Epithelial cell of proximal tubule (primary cell): ENCODE results near the gene SLC16A8. TPM values are rescaled to one million over a fixed set of nuclear protein-coding genes. Genes with fewer than 3 reads are reported as not detected.
"Not testable (repeated sequence)": the region's sequence is repeated elsewhere in the genome, so short reads cannot be mapped to it uniquely, and the experiment has no call there.

Experiments used
- DNase-seq: peaks from one replicate; pipeline ENCODE4 v3.0.0-alpha.2; 2011; ENCODE audit warnings: low read depth
- H3K4me3 ChIP-seq: 2 replicates; pipeline ENCODE4 v1.5.1; 2011; ENCODE audit warnings: low read depth, mild to moderate bottlenecking, low read length
- total RNA-seq: library from RNA; depleted of rRNA; stranded (reverse); fragments of >200 nt; gene quantifications from 2 replicates; pipeline ENCODE4 v1.2.3, GENCODE V29; 2015
- TF ChIP-seq, protein P1 (sequence below): conservative IDR thresholded peaks from 2 replicates; pipeline ENCODE4 v1.5.1; 2012; ENCODE audit warnings: low read depth, mild to moderate bottlenecking, low read length

SLC16A8 gene
- total RNA-seq, 1 donor from 2014 or later = 0.06 TPM

DNA sequence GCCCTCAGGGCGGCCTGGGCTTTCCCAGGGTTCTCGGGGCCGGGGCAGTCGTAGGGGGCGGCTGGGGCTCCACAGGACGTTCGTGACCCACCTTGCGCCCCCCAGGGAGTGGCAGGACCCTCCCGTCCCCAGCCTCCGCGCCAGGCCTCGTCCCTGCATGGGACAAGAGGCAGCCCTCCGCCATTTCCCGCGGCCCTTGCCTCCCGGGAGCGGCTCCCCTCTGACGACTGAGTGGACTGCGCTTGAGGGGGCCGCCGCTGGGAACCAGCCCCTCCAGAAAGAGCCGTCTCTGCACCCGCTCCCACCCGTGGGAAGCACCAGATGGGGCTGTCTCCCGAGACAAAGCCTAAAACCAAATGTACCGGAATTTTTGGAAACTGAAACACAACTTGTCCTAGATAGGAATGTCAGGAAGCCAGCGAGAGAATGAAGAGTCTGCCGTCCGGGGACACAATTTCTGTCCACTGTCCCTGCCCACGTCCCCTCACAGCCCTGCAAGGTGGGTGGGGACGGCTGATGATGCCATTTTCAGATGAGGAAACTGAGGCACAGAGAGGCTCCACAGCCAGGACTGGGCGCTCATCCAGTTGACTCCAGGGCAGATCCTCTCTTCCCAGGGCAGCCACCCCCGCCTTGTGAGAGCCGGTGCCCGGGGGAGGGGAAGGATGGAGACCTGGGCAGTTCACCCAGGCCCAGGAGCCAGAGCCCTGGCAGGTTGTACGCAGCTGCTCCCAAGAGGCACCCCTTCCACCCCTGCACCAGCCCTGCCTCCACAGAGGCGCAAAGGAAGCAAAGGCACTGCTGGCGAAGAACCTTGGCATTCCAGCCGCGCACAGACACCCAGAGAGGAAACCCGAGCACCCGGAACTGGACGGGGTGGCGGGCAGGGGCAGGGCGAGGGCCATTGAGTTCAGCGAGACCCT is 44.8 kb downstream of the SLC16A8 start:
- no peak overlapping the region for H3K4me3 ChIP-seq
- no peak for DNase-seq
- TF ChIP-seq, protein P1, sequence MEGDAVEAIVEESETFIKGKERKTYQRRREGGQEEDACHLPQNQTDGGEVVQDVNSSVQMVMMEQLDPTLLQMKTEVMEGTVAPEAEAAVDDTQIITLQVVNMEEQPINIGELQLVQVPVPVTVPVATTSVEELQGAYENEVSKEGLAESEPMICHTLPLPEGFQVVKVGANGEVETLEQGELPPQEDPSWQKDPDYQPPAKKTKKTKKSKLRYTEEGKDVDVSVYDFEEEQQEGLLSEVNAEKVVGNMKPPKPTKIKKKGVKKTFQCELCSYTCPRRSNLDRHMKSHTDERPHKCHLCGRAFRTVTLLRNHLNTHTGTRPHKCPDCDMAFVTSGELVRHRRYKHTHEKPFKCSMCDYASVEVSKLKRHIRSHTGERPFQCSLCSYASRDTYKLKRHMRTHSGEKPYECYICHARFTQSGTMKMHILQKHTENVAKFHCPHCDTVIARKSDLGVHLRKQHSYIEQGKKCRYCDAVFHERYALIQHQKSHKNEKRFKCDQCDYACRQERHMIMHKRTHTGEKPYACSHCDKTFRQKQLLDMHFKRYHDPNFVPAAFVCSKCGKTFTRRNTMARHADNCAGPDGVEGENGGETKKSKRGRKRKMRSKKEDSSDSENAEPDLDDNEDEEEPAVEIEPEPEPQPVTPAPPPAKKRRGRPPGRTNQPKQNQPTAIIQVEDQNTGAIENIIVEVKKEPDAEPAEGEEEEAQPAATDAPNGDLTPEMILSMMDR = no peak

DNA sequence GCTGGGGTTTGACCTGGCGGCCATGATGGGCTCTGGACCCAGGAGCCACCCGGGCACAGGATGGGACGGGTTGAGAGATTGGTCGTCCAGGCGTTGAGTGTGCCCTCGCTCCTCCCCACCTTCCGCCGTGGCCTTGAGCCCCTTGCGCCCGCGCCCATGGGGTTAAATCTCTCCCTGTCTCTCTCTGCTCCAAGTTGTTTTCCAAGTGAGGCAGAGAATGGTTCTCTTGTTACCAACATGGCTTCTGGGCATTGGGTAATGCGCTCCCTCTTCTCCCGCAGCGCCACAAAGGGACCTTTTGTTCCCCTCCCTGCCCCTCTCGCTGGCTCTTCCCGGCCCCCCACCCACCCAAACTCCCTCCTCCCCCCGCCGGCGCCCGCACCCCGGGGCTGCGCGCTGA is 45.6 kb downstream of the SLC16A8 start:
- DNase-seq = no peak
- TF ChIP-seq, protein P1 = no peak
- H3K4me3 ChIP-seq = no peak overlapping the region

DNA sequence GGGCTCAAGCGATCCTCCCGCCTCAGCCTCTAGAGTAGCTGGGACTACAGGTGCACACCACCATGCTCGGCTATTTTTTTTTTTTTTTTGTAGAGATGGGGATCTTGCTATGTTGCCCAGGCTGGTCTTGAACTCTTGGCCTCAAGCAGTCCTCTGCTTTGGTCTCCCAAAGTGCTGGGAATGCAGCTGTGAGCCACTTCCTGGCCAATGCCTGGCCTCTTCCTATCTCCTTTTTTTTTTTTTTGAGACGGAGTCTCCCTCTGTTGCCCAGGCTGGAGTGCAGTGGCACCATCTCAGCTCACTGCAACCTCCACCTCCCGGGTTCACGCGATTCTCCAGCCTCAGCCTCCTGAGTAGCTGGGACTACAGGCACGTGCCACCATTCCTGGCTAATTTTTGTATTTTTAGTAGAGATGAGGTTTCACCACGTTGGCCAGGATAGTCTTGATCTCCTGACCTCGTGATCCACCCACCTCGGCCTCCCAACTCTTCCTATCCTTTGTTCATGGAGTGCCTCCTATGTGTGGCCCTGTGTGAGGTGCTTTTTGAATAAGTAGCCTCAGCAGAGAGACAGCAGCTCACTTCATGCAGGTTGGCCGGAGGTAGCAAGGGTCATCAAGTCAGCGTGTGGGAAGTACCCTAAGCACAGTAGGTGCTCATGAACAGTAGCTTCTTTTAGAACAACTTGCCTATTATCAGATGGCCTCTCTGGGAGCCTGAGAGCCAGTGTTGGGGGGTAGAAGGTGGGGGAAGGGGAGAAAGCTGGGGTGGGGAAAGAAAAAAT is 46.4 kb downstream of the SLC16A8 start:
- not testable (repeated sequence) for DNase-seq, H3K4me3 ChIP-seq

DNA sequence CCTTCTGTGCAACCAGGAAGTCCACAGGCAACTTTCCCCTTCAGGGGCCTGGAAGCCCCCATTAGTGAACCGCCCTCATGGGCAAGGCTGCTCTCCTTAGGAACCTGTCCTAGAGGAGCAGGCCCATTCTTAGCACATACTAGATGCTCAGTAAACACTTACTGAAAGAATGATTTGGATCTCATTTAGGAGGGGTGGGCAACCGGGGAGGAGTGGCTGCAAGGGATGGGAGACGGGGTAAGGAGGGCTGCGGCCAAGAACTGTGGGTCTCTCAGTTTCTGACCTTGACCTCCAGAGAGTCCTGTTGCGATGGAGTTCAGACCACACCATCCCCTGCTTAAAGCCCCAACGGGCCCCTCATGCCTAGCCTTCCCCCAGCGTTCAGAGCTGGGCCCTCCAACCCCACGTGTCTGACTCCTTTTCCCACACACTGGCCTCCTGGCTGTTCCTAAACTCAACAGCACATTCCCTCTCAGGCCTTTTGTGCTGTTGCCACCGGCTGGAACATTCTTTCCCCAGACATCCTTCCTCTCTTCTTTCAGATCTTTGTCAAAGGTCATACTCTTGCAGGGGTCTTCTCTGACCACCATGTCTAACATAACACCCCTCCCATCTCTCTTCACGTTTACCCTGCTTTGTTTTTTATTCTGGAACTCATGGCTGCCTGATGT is 47.5 kb downstream of the SLC16A8 start:
- TF ChIP-seq, protein P1 = no peak
- no peak for DNase-seq

DNA sequence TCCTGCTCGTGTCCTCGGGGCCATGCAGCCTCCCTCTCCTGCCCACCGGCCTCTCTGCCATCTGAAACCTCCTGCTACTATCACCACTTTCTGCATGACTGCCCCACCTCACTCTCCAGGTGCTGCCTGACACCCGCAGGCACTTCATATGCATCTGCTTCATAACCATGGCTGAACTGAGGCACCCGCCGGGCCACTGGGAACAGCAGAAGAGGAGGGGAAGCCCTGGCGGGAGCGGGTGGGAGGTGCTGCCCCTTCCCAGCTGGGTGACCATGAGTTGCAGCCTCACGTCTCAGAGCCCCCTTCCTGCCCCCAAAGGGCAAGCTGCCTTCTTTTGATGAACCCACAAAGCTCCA is 48.5 kb downstream of the SLC16A8 start:
- no peak for DNase-seq
- TF ChIP-seq, protein P1 = no peak
- no peak overlapping the region for H3K4me3 ChIP-seq

More for the DNA sequence above, 47.5 kb downstream of the SLC16A8 start:
- H3K4me3 ChIP-seq = no peak overlapping the region

DNA sequence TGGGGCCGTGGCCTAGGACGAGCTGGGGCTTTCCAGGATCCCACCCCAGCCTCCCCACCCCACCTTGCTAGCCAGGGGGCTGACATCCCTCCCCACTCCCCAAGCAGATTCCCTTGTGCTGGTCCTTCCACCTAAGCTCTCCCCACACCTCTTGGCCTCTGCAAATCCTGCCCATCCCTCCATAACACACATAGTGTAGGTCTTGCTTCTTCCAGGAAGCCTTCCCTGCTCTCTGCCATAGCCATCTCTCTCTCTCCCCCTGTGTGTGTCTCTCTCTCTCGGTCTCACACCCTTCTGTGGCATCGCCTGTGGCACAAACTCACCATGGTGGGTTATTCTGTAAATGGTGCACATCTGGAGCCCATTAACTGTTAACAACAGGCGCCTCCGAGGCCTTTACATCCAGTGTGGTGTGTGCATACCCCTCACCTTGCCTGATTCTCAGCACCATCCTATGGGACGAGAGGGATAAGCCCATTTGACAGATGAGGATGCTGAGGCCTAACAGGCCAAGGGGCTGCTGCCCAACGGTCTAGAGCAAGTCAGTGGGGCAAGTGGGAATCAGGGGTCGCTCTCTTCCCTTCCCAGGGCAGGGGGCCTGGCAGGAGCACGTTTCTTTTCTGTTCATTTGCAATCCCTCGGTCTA is 49.0 kb downstream of the SLC16A8 start:
- H3K4me3 ChIP-seq = no peak overlapping the region
- TF ChIP-seq, protein P1 = no peak
- DNase-seq = no peak
